C4-2B (cell line): ENCODE results near the gene ARHGAP26.

Experiments used
- H3K27ac ChIP-seq: fragments of 450-650 bp; 2 replicates; pipeline ENCODE4 v1.5.1; 2017
- ZFX ChIP-seq: fragments of 450-650 bp; IDR thresholded peaks from 2 replicates; pipeline ENCODE4 v1.6.1; 2017
- TF ChIP-seq, protein P1 (sequence below): fragments of 450-650 bp; conservative IDR thresholded peaks from 2 replicates; pipeline ENCODE4 v1.5.1; 2017; ENCODE audit warnings: mild to moderate bottlenecking

The ARHGAP26 gene

GRCh38 chr5:143002459-143003327 is 232.5 kb downstream of the ARHGAP26 start:
- no peak overlapping the region for H3K27ac ChIP-seq
- TF ChIP-seq, protein P1, sequence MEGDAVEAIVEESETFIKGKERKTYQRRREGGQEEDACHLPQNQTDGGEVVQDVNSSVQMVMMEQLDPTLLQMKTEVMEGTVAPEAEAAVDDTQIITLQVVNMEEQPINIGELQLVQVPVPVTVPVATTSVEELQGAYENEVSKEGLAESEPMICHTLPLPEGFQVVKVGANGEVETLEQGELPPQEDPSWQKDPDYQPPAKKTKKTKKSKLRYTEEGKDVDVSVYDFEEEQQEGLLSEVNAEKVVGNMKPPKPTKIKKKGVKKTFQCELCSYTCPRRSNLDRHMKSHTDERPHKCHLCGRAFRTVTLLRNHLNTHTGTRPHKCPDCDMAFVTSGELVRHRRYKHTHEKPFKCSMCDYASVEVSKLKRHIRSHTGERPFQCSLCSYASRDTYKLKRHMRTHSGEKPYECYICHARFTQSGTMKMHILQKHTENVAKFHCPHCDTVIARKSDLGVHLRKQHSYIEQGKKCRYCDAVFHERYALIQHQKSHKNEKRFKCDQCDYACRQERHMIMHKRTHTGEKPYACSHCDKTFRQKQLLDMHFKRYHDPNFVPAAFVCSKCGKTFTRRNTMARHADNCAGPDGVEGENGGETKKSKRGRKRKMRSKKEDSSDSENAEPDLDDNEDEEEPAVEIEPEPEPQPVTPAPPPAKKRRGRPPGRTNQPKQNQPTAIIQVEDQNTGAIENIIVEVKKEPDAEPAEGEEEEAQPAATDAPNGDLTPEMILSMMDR = peak; percentile 74
- TF ChIP-seq ZFX = no peak

DNA sequence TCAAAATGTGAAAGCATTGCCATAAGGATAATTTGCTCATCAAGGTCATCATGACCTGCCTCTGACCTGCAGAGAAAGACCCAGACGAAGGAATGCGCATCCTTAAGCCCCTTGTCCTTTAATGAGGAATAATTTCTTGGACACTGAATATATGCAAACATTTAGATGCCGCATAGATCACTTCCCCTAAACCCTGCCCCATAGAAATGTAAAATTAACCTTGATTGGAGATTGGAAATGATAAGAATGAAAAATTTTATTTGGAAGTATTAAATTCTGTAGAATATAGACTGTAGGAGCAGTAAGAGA is 233.1 kb downstream of the ARHGAP26 start:
- H3K27ac ChIP-seq = no peak overlapping the region
- TF ChIP-seq ZFX = no peak
- TF ChIP-seq, protein P1 = peak; percentile 58

- no peak for TF ChIP-seq ZFX
- TF ChIP-seq, protein P1 = no peak
- no peak overlapping the region for H3K27ac ChIP-seq
These were observed 234.4 kb downstream of the ARHGAP26 start for GRCh38 chr5:143004361-143005145.

- no peak overlapping the region for H3K27ac ChIP-seq
- TF ChIP-seq, protein P1 = no peak
- TF ChIP-seq ZFX = no peak
These were observed 236.3 kb downstream of the ARHGAP26 start for GRCh38 chr5:143006501-143006900.

DNA sequence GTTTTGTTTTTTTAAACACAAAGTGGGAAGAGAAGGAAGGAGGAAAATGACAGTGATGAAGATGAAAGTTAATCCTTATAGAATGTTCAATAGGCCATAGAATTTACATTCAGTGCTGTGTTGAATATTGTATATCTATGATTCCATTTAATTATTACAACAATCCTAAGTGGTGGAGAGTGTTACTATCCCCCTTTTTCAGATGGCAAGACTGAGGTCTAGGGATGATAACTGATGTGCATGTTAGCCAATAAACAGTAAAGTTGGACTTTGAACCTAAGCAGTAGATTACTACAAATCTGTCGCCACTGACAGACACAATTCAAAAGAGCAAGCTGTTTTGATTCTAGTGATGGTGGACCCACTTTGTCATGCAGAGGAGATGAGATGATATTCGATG is 237.9 kb downstream of the ARHGAP26 start:
- H3K27ac ChIP-seq = no peak overlapping the region
- TF ChIP-seq, protein P1 = no peak
- TF ChIP-seq ZFX = no peak

DNA sequence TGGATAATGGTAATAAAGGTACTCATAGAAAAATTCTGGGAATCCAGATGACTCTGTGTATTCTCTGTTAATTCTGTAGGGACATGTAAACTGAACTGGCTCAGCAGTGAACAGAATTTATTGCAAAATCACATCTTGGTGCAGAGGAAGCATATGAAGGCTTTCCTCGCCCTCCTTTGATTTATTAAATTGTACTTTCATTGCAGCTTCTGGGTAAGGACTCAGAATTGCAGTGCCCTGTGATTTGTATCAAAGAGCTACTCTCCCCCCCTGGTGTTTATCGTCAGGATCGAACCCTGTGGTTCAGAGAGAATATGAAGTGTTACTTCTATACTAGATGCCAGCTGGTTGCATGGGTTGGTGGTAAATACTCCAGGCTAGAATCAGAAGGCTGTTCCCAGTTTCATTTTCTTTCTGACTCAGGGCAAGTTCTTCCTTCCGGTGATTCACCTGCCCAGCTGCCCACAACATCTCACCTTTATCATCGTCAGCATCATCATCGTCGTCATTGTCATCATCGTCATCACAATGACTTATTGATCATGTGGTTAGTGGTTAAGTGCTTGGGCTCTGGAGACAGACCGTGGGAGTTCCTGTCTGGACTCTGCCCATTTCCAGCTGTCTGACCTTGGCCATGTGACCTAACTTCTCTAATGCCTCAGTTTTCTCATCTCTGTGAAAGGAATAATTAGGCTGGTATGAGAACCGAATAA is 238.8 kb downstream of the ARHGAP26 start:
- H3K27ac ChIP-seq = no peak overlapping the region
- TF ChIP-seq, protein P1 = no peak
- TF ChIP-seq ZFX = no peak

DNA sequence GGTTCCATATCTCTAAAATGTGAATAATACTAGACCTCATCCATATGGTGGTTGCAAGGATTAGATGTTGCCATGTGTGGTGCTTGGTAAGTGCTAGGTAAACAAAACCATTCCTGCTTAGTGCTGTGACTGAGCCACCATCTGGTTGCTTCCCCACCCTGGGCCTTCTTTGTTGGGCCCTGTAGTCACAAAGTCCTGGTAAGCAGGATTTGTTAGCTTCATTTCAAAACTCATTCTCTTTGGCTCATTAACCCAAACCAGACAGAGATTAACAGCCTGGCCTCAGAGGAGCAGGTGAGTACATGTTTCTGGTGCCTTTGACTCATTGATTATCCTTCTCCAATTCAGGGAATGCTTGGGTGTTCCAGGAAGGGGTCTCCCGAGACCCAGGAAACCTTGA is 240.2 kb downstream of the ARHGAP26 start:
- H3K27ac ChIP-seq = no peak overlapping the region
- TF ChIP-seq, protein P1 = no peak
